ENCODE measurements around the gene PLEKHM3. TPM values are rescaled to one million over a fixed set of nuclear protein-coding genes. Genes with fewer than 3 reads are reported as not detected.

The PLEKHM3 gene
- total and polyA plus RNA-seq, 2 of the 13 experiments (the other 11 are each of a cell fraction or from before 2014, with no cell fraction given), result 4.5 to 4.7 TPM

GRCh38 chr2:207903236-207903635 lies 122.1 kb downstream of the PLEKHM3 start:
- CTCF ChIA-PET (ENCODE audit: low intra/inter-chr PET ratio, low total read pairs), result no interaction called here
- no peak overlapping the region for H3K9ac ChIP-seq (ENCODE audit: insufficient read depth, low read depth, low read length)
- no peak overlapping the region for H3K27ac ChIP-seq (ENCODE audit: extremely low read length, insufficient read depth, low read length)
- no peak for TF ChIP-seq SRSF9 (IDR thresholded peaks at IDR 0.05; ENCODE audit: borderline replicate concordance, insufficient read depth, low read depth, low read length, poor library complexity, severe bottlenecking)
- TF ChIP-seq XRCC5 (optimal IDR thresholded peaks at IDR 0.05; ENCODE audit: low read length), result no peak
- no peak for TF ChIP-seq ATAD3A (CRISPR knock-in tag; IDR thresholded peaks at IDR 0.05)
- no peak for TF ChIP-seq JUN (CRISPR knock-in tag; IDR thresholded peaks at IDR 0.05)
- no peak for TF ChIP-seq PTBP1 (IDR thresholded peaks at IDR 0.05; ENCODE audit: low read depth, low read length, poor library complexity, severe bottlenecking)
- no peak for TF ChIP-seq ZUFSP (CRISPR knock-in tag; IDR thresholded peaks at IDR 0.05; ENCODE audit: borderline replicate concordance)
- TF ChIP-seq KLF15 (CRISPR knock-in tag; IDR thresholded peaks at IDR 0.05; ENCODE audit: borderline replicate concordance), result no peak
- H4K20me1 ChIP-seq (ENCODE audit: insufficient read depth, low read length), result no peaks in the 10 kb centered on the region
- no peaks in the 10 kb centered on the region for H3K9me3 ChIP-seq (ENCODE audit: low read length)
- H3K27me3 ChIP-seq (ENCODE audit: control insufficient read depth in 1 of 2, insufficient read depth in 2 of 2, low read length in 2 of 2), result no peaks in the 10 kb centered on the region
- FAIRE-seq (no peak), DNase-seq (ENCODE audit: low spot score) (no peak), ATAC-seq (no peak)
- H3K4me3 ChIP-seq (replicated peaks in 1 of 3; ENCODE audit: insufficient read depth in 1 of 3, low read depth in 2 of 3, low read length in 3 of 3), result no peak overlapping the region
- POLR2A ChIA-PET, result no interaction called here
- WGBS (ENCODE audit: low lambda C conversion rate), result 99% methylated on average over 3 of the region's 3 CpGs
- H2AFZ ChIP-seq (ENCODE audit: low read length), result no peak overlapping the region
- BruUV-seq (replicated peaks), result no TSS peak
- H3K4me1 ChIP-seq (ENCODE audit: insufficient read depth, low read length), result peaks cover 89% of the 10 kb centered on the region
- intact Hi-C loops (cut with micrococcal nuclease; ENCODE audit: unreplicated experiment), result no loop called here
- no peaks in the 10 kb centered on the region for H3K79me2 ChIP-seq (ENCODE audit: insufficient read depth, low read length)
- in situ Hi-C loops (cut with HindIII; ENCODE audit: extremely low pct_ligation_motif_present, low pct_unique_long_range_greater_than_20kb), result no loop called here
- H3K36me3 ChIP-seq (replicated peaks in 1 of 2; ENCODE audit: control insufficient read depth in 1 of 2, insufficient read depth in 2 of 2, low read length in 2 of 2), result no peaks in the 10 kb centered on the region; a peak in 2 of 5 replicates
- H3K4me2 ChIP-seq (ENCODE audit: low read depth, low read length), result no peak overlapping the region

- H3K4me1 ChIP-seq (ENCODE audit: insufficient read depth, low read length), result peaks cover 89% of the 10 kb centered on the region
- no peaks in the 10 kb centered on the region for H3K27me3 ChIP-seq (ENCODE audit: control insufficient read depth in 1 of 2, insufficient read depth in 2 of 2, low read length in 2 of 2)
- no peak overlapping the region for H3K4me2 ChIP-seq (ENCODE audit: low read depth, low read length)
- ATAC-seq, result no peak
- no peak overlapping the region for H3K4me3 ChIP-seq (replicated peaks in 1 of 3; ENCODE audit: insufficient read depth in 1 of 3, low read depth in 2 of 3, low read length in 3 of 3)
- FAIRE-seq, result no peak
- DNase-seq (ENCODE audit: low spot score), result no peak
- ChIA-PET CTCF (ENCODE audit: low intra/inter-chr PET ratio, low total read pairs) (no interaction called here), POLR2A (interaction anchor here (1.5 kb wide), 1 partner anchor 34 kb away, joined by 3 read pairs; no protein-coding TSS in a partner anchor)
- in situ Hi-C loops (cut with HindIII; ENCODE audit: extremely low pct_ligation_motif_present, low pct_unique_long_range_greater_than_20kb) (no loop called here), intact Hi-C loops (cut with micrococcal nuclease; ENCODE audit: unreplicated experiment) (no loop called here)
- no peaks in the 10 kb centered on the region for H3K9me3 ChIP-seq (ENCODE audit: low read length)
- no peaks in the 10 kb centered on the region for H3K79me2 ChIP-seq (ENCODE audit: insufficient read depth, low read length)
- no peak overlapping the region for H3K27ac ChIP-seq (ENCODE audit: extremely low read length, insufficient read depth, low read length)
- WGBS (ENCODE audit: low lambda C conversion rate), result 88% methylated on average over 2 of the region's 2 CpGs
- no peak overlapping the region for H3K9ac ChIP-seq (ENCODE audit: insufficient read depth, low read depth, low read length)
- no TSS peak for BruUV-seq (replicated peaks)
- no peak overlapping the region for H2AFZ ChIP-seq (ENCODE audit: low read length)
- no peaks in the 10 kb centered on the region; a peak in 2 of 5 replicates for H3K36me3 ChIP-seq (replicated peaks in 1 of 2; ENCODE audit: control insufficient read depth in 1 of 2, insufficient read depth in 2 of 2, low read length in 2 of 2)
- H4K20me1 ChIP-seq (ENCODE audit: insufficient read depth, low read length), result no peaks in the 10 kb centered on the region
- TF ChIP-seq ZNF816 (CRISPR knock-in tag; IDR thresholded peaks at IDR 0.05; ENCODE audit: borderline replicate concordance), result no peak
- TF ChIP-seq DNMT1 (CRISPR knock-in tag; IDR thresholded peaks at IDR 0.05), result no peak
- no peak for TF ChIP-seq CCDC6 (CRISPR knock-in tag; IDR thresholded peaks at IDR 0.05)
- TF ChIP-seq CHCHD3 (CRISPR knock-in tag; IDR thresholded peaks at IDR 0.05), result no peak
- no peak for TF ChIP-seq ZC3H4 (CRISPR knock-in tag; IDR thresholded peaks at IDR 0.05; ENCODE audit: borderline replicate concordance)
- TF ChIP-seq ZNF724P (CRISPR knock-in tag; IDR thresholded peaks at IDR 0.05; ENCODE audit: borderline replicate concordance), result no peak
- TF ChIP-seq ATF7 (IDR thresholded peaks at IDR 0.05), result no peak
- no peak for TF ChIP-seq ATF7 (CRISPR knock-in tag; IDR thresholded peaks at IDR 0.05)
- no peak for TF ChIP-seq ZNF589 (CRISPR knock-in tag; conservative IDR thresholded peaks at IDR 0.05)
- TF ChIP-seq ZSCAN20 (CRISPR knock-in tag; IDR thresholded peaks at IDR 0.05; ENCODE audit: borderline replicate concordance), result no peak
Measured at GRCh38 chr2:207902821-207903220, 122.5 kb downstream of the PLEKHM3 start.

Measured in HepG2 (cell line).